GM19467 (cell line): ENCODE data around the gene RANBP3.
"Not testable (repeated sequence)": the region's sequence is repeated elsewhere in the genome, so short reads cannot be mapped to it uniquely, and the experiment has no call there.

Source experiments
- ATAC-seq: cut with Tn5 transposase; IDR thresholded peaks from one replicate; pipeline ENCODE4 v1.9.1; 2021; ENCODE audit warnings: mild to moderate bottlenecking, moderate library complexity; ENCODE audit not compliant: unreplicated experiment

The RANBP3 gene

DNA sequence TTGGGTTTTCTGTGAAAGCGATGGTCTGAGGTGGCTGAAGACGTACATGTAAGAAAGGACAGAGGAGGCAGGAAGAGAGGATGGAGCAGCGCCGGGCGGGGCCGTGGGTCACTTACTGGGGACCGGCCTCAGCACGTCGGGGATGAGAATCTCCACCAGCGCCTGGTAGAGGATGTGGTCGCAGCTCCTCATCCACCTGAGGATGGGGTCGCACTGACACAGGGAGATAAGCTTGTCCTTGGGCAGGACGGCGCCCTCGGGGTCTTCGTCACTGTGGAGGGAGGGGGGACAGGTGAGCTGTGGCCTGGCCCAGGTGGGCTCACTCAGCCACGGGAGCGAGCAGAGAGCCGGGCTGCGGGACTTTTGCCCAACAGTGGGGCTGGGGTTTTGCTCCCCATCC is 29.0 kb upstream of the RANBP3 start:
- ATAC-seq, result no peak

DNA sequence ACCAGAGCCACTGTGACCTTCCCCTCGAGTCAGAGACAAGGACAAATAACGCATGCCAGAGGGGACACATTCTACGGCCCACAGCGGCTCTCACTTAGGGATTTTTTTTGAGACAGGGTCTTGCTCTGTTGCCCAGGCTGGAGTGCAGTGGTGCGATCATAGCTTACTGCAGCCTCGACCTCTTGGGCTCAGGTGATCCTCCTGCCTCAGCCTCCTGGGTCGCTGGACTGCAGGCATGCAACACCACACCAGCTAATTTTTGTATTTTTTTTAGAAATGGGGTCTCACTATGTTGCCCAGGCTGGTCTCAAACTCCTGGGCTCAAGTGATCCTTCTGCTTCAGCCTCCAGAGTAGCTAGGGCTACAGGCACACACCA is 28.1 kb upstream of the RANBP3 start:
- not testable (repeated sequence) for ATAC-seq

GRCh38 chr19:6005321-6006069 is 27.6 kb upstream of the RANBP3 start:
- ATAC-seq, result no peak

- ATAC-seq, result no peak
These were observed 26.0 kb upstream of the RANBP3 start for GRCh38 chr19:6003976-6004375.

GRCh38 chr19:6002591-6002990 is 24.7 kb upstream of the RANBP3 start:
- ATAC-seq, result no peak

GRCh38 chr19:6000228-6000847 is 22.4 kb upstream of the RANBP3 start:
- ATAC-seq, result no peak

- no peak for ATAC-seq
These were observed 21.8 kb upstream of the RANBP3 start for GRCh38 chr19:5999693-6000092.

- ATAC-seq, result no peak
These were observed 19.4 kb upstream of the RANBP3 start for GRCh38 chr19:5997371-5997770.

- no peak for ATAC-seq
These were observed 18.8 kb upstream of the RANBP3 start for GRCh38 chr19:5996623-5997320.

DNA sequence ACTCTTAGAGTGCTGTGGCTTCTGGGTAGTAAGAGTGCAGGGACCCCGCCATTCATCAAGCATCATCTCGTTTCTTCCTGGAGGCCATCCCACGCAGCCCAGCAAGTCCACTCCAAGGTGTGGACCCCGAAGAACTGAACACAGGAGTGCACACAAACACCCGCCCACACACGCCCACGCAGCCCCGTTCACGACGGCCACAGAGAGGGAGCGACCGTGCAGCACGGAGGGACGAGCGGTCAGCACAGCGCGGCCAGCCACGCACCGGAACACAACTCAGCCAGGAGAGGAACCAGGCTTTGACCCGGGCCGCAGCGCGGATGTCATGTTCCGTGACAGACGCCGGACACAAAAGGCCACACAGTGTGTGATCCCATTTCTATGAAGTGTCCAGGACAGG is 18.2 kb upstream of the RANBP3 start:
- no peak for ATAC-seq

- ATAC-seq, result no peak
These were observed 17.7 kb upstream of the RANBP3 start for GRCh38 chr19:5995606-5996005.

DNA sequence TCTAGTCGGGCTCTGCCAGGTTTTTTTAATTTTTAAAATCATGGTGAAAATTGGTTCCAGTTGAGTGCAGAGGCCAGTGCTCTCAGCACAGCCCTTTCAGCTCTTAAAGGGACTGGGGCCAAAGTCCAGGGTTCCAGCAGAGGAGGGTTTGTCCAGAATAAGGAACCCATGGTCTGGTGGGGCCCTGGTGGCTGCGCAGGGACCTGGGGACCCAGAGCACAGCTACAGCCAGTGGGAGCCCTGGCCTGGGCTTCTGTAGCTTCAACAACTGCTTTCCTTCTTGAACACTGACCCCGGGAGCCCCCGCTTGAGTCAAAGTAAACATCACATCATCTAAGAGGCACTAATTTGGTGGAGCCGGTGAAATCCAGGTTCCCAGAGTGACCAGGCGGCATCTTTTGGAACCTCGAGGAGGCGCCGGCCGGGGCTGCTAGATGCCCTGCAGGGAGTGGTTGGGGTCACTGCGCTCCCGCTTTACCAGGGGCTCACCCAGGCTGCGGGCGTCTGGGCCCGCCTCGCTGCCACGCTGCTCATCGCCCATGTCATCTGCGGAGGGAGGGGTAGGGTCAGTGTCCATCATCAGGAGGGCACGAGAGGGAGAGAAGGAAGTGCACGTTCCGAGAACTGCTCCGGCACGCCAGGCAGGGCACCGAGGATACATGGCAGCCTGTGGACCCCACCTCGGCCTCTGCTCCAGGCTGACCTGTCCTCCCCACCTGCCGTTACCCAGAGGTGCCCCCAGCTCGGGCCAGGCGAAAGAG is 16.6 kb upstream of the RANBP3 start:
- ATAC-seq, result no peak

- ATAC-seq, result no peak
These were observed 15.9 kb upstream of the RANBP3 start for GRCh38 chr19:5993648-5994358.

DNA sequence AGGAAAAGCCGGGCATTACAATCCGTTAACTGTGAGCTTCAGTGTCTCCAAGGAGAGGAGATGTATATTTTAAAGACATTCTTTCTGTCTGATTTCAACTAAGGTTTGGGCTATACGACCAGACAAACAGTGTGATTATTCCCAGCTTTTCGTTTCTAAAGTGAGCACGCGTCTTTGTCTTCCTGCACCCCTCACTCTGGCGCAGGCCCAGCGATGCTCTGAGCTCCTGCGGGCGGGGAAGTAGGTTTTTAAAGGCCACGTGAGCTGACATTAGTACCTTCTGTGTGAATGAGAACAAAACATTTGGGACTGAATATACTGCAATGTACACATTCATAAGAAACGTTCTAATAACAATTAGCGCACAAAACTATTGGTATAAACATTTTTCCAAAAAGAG is 15.3 kb upstream of the RANBP3 start:
- ATAC-seq, result no peak

- no peak for ATAC-seq
These were observed 14.8 kb upstream of the RANBP3 start for GRCh38 chr19:5992756-5993155.

DNA sequence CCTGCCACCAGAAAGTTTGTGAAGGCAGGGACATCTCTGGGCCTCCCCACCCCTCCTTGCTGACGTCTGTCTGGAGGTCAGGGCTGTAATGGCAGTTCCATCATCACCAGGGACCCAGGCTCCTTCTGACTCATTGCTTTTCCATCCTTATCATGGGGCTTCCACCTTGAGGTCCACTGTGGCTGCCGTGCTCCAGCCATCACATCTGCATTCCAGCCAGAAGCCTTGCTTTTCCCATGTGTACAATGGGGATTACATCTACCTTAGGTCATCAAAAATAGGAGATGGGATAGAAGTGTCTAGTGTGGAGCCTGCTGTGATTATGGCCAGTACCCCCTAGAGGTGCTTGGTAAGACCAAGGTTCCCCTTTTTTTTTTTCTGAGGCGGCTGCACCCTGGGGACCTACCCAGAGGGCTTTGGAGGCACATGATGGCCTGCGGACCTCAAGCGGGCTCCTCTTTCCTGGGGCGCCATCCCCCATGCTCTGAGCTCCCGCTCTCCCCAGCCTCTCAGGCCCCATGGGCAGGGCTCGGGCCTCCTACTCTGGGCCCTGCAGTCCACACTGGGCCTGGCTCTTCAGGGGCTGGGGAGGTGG is 13.4 kb upstream of the RANBP3 start:
- ATAC-seq, result no peak

GRCh38 chr19:5990289-5990797 is 12.4 kb upstream of the RANBP3 start:
- ATAC-seq, result no peak

- no peak for ATAC-seq
These were observed 11.6 kb upstream of the RANBP3 start for GRCh38 chr19:5989388-5990074.

DNA sequence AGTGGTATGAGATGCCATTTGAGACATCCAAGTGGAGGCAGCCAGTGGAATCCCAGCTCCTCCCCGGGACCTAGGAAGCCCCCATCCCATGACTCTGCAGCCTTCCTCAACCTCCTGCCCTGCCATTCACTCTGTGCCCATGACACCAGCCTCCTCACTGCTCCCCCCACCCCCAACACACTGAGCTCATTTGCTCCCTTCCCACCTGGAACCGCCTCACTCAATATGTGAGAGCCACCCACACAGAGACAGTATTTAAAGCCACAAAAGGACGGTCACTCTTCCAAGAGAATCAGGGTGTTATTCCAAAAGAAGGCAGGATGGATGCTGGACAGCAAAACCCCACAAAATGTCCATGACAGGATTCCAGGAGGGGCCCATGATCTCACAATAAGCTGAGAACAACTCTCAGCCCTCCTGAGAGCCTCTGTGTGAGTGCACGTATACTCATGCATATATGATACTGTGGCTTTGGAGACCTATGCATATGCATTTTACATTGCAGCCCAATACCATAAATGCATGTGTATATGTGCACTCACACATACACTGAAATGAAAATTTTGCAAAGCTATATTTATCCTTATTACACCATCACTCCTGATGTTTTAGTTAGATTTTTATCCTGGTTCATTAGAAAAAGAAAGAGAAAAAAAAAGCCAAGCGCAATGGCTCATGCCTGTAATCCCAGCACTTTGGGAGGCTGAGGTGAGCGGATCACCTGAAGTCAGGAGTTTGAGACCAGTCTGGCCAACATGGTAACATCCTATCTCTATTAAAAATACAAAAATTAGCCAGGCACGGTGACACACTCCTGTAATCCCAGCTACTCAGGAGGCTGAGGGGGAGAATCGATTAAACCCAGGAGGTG is 10.8 kb upstream of the RANBP3 start:
- no peak for ATAC-seq
